D341Med (cell line): ENCODE measurements around the gene NPY2R.

ENCODE experiments used
- DNase-seq: peaks from one replicate; pipeline ENCODE4 v3.0.0; 2012; ENCODE audit warnings: low spot score

The NPY2R gene

GRCh38 chr4:155249016-155249566, 40.7 kb downstream of the NPY2R start:
- DNase-seq = peak; percentile 64

DNA sequence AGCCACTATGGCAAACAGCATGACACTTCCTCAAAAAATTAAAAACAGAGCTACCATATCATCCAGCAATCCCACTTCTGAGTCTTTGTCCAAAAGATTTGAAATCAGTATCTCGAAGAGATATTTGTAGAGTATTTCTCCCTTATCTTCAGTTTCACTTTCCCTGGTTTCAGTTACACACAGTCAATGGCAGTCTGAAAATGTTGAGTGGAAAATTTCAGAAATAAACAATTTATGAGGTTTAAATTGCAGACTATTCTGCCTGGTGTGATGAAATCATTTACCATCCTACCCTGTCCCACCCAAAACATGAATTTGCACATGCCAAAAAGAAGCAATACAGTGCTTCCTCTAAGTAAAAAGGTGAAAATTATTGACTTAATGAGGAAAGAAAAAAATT, 43.9 kb downstream of the NPY2R start:
- no peak for DNase-seq

GRCh38 chr4:155263480-155263879, 55.0 kb downstream of the NPY2R start:
- no peak for DNase-seq

DNA sequence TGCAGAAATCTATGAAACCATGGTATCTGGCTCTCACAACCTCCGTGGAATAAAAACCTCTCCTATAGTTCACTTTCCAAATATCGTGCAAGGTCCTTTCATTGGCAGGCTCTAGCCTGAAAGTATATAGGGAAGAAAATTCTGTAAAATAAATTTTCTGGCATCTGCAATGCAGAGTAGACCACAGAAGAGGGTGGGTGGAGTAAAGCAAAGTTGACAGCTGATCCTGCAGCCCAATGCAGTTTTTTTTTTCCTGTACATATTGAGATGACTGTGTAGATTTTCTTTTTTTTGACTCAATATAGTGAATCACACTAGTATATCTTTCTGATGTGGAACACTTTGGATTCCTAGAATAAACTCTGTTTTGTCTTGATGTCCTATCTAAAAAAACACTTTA, 56.7 kb downstream of the NPY2R start:
- no peak for DNase-seq
